Liver (tissue), 3 donors: ENCODE results near the gene ERVK3-1.

ENCODE experiments used
- FOXA1 ChIP-seq: IDR thresholded peaks from 2 replicates; pipeline ENCODE4 v1.6.1; 2016; ENCODE audit warnings: antibody characterized with exemption
- GABPA ChIP-seq, 2 donors: IDR thresholded peaks in 1 of 2; conservative IDR thresholded peaks in 1 of 2; 2 replicates each; pipeline ENCODE4 v1.6.1; 2016; ENCODE audit warnings: antibody characterized with exemption in 2 of 2, mild to moderate bottlenecking in 1 of 2, moderate library complexity in 1 of 2
- HNF4A ChIP-seq, 2 donors: conservative IDR thresholded peaks; 2 replicates each; pipeline ENCODE4 v1.6.1; 2016; ENCODE audit warnings: antibody characterized with exemption in 2 of 2, mild to moderate bottlenecking in 2 of 2
- RAD21 ChIP-seq, 2 donors: IDR thresholded peaks; 2 replicates each; pipeline ENCODE4 v1.6.1; 2016; ENCODE audit warnings: antibody characterized with exemption in 2 of 2, mild to moderate bottlenecking in 2 of 2
- TAF1 ChIP-seq: conservative IDR thresholded peaks from 2 replicates; pipeline ENCODE4 v1.6.1; 2016; ENCODE audit warnings: antibody characterized with exemption, mild to moderate bottlenecking
- TF ChIP-seq, protein P1 (sequence below): fragments of 150-350 bp; IDR thresholded peaks from 2 replicates; pipeline ENCODE4 v1.5.1; 2017; ENCODE audit warnings: improper control_type of control experiment, low read depth, low read length; ENCODE audit not compliant: missing input control
- TF ChIP-seq, protein P2 (sequence below): IDR thresholded peaks from 2 replicates; pipeline ENCODE4 v1.6.1; 2016; ENCODE audit warnings: antibody characterized with exemption, mild to moderate bottlenecking
- TF ChIP-seq, protein P3 (sequence below): IDR thresholded peaks from 2 replicates; pipeline ENCODE4 v1.6.1; 2016; ENCODE audit warnings: antibody characterized with exemption
- donor health status: healthy.
- donor health status: healthy.

GRCh38 chr19:58332697-58333096, 27.5 kb downstream of the ERVK3-1 start:
- TF ChIP-seq FOXA1 (no peak), TAF1 (no peak), GABPA (IDR thresholded peaks at IDR 0.05 in 1 of 2, conservative IDR thresholded peaks at IDR 0.05 in 1 of 2) (no peak), RAD21 (IDR thresholded peaks at IDR 0.05) (no peak), HNF4A (conservative IDR thresholded peaks at IDR 0.05) (no peak)
- TF ChIP-seq, protein P1, sequence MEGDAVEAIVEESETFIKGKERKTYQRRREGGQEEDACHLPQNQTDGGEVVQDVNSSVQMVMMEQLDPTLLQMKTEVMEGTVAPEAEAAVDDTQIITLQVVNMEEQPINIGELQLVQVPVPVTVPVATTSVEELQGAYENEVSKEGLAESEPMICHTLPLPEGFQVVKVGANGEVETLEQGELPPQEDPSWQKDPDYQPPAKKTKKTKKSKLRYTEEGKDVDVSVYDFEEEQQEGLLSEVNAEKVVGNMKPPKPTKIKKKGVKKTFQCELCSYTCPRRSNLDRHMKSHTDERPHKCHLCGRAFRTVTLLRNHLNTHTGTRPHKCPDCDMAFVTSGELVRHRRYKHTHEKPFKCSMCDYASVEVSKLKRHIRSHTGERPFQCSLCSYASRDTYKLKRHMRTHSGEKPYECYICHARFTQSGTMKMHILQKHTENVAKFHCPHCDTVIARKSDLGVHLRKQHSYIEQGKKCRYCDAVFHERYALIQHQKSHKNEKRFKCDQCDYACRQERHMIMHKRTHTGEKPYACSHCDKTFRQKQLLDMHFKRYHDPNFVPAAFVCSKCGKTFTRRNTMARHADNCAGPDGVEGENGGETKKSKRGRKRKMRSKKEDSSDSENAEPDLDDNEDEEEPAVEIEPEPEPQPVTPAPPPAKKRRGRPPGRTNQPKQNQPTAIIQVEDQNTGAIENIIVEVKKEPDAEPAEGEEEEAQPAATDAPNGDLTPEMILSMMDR = no peak
- TF ChIP-seq, protein P2, sequence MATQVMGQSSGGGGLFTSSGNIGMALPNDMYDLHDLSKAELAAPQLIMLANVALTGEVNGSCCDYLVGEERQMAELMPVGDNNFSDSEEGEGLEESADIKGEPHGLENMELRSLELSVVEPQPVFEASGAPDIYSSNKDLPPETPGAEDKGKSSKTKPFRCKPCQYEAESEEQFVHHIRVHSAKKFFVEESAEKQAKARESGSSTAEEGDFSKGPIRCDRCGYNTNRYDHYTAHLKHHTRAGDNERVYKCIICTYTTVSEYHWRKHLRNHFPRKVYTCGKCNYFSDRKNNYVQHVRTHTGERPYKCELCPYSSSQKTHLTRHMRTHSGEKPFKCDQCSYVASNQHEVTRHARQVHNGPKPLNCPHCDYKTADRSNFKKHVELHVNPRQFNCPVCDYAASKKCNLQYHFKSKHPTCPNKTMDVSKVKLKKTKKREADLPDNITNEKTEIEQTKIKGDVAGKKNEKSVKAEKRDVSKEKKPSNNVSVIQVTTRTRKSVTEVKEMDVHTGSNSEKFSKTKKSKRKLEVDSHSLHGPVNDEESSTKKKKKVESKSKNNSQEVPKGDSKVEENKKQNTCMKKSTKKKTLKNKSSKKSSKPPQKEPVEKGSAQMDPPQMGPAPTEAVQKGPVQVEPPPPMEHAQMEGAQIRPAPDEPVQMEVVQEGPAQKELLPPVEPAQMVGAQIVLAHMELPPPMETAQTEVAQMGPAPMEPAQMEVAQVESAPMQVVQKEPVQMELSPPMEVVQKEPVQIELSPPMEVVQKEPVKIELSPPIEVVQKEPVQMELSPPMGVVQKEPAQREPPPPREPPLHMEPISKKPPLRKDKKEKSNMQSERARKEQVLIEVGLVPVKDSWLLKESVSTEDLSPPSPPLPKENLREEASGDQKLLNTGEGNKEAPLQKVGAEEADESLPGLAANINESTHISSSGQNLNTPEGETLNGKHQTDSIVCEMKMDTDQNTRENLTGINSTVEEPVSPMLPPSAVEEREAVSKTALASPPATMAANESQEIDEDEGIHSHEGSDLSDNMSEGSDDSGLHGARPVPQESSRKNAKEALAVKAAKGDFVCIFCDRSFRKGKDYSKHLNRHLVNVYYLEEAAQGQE = no peak
- TF ChIP-seq, protein P3, sequence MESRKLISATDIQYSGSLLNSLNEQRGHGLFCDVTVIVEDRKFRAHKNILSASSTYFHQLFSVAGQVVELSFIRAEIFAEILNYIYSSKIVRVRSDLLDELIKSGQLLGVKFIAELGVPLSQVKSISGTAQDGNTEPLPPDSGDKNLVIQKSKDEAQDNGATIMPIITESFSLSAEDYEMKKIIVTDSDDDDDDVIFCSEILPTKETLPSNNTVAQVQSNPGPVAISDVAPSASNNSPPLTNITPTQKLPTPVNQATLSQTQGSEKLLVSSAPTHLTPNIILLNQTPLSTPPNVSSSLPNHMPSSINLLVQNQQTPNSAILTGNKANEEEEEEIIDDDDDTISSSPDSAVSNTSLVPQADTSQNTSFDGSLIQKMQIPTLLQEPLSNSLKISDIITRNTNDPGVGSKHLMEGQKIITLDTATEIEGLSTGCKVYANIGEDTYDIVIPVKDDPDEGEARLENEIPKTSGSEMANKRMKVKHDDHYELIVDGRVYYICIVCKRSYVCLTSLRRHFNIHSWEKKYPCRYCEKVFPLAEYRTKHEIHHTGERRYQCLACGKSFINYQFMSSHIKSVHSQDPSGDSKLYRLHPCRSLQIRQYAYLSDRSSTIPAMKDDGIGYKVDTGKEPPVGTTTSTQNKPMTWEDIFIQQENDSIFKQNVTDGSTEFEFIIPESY = no peak
